ENCODE results near the gene HUNK. TPM values are rescaled to one million over a fixed set of nuclear protein-coding genes. Genes with fewer than 3 reads are reported as not detected.
A peak's percentile ranks its signal among the peaks of the same experiment; 100 is the strongest.

The HUNK gene
- total RNA-seq, 1 donor from 2014 or later: 0.64 TPM

GRCh38 chr21:32020564-32020963 lies 147.7 kb downstream of the HUNK start:
- TF ChIP-seq CTCF (IDR thresholded peaks at IDR 0.05): no peak
- Histone ChIP-seq H3K36me3 (no peaks in the 10 kb centered on the region), H3K27me3 (no peaks in the 10 kb centered on the region), H3K27ac (no peak overlapping the region), H3K9me3 (no peaks in the 10 kb centered on the region), H3K4me1 (peaks cover 6 to 8% of the 10 kb centered on the region in 2 donors), H3K4me3 (no peak overlapping the region)
- intact Hi-C loops (cut with DNase I): no loop called here
- no peak for DNase-seq (ENCODE audit: low spot score in 2 of 2)

- no peaks in the 10 kb centered on the region for H3K9me3 ChIP-seq
- no peak for TF ChIP-seq CTCF (IDR thresholded peaks at IDR 0.05)
- intact Hi-C loops (cut with DNase I): no loop called here
- peaks cover 6 to 8% of the 10 kb centered on the region in 2 donors for H3K4me1 ChIP-seq
- H3K27ac ChIP-seq: no peak overlapping the region
- peak in 1 of 2 donors; percentile 75 for DNase-seq (ENCODE audit: low spot score in 2 of 2)
- H3K36me3 ChIP-seq: no peaks in the 10 kb centered on the region
- H3K27me3 ChIP-seq: no peaks in the 10 kb centered on the region
- H3K4me3 ChIP-seq: no peak overlapping the region
Measured at GRCh38 chr21:32021319-32021994, 148.6 kb downstream of the HUNK start.

- DNase-seq (ENCODE audit: low spot score in 2 of 2): no peak
- Histone ChIP-seq H3K36me3 (no peaks in the 10 kb centered on the region), H3K27ac (no peak overlapping the region), H3K27me3 (no peaks in the 10 kb centered on the region), H3K4me3 (no peak overlapping the region), H3K4me1 (peaks cover 6 to 8% of the 10 kb centered on the region in 2 donors), H3K9me3 (no peaks in the 10 kb centered on the region)
- TF ChIP-seq CTCF (IDR thresholded peaks at IDR 0.05): no peak
- intact Hi-C loops (cut with DNase I): no loop called here
Measured at GRCh38 chr21:32022146-32022545, 149.3 kb downstream of the HUNK start.

- intact Hi-C loops (cut with DNase I): no loop called here
- no peak for DNase-seq (ENCODE audit: low spot score in 2 of 2)
- no peak for TF ChIP-seq CTCF (IDR thresholded peaks at IDR 0.05)
- Histone ChIP-seq H3K36me3 (no peaks in the 10 kb centered on the region), H3K4me3 (no peak overlapping the region), H3K27ac (no peak overlapping the region), H3K4me1 (no peaks in the 10 kb centered on the region), H3K27me3 (no peaks in the 10 kb centered on the region), H3K9me3 (no peaks in the 10 kb centered on the region)
Measured at GRCh38 chr21:32030146-32030652, 157.4 kb downstream of the HUNK start.

GRCh38 chr21:32034850-32035249 lies 162.0 kb downstream of the HUNK start:
- Histone ChIP-seq H3K27ac (no peak overlapping the region), H3K27me3 (no peaks in the 10 kb centered on the region), H3K9me3 (no peaks in the 10 kb centered on the region), H3K36me3 (no peaks in the 10 kb centered on the region), H3K4me3 (no peak overlapping the region), H3K4me1 (no peaks in the 10 kb centered on the region)
- no peak for TF ChIP-seq CTCF (IDR thresholded peaks at IDR 0.05)
- no peak for DNase-seq (ENCODE audit: low spot score in 2 of 2)
- intact Hi-C loops (cut with DNase I): no loop called here
